Caco-2 (cell line): ENCODE measurements around the gene HMCN1. TPM values are rescaled to one million over a fixed set of nuclear protein-coding genes. Genes with fewer than 3 reads are reported as not detected.

Source experiments
- BruUV-seq: library from RNA; stranded (reverse); fragments of 400-500 nt; replicated peaks from 2 replicates; lab custom pipeline; 2021; lab: Mats Ljungman, UMichigan
- CTCF ChIA-PET: fragments of 300-600 bp; sonication (Branson Sonifier 250); formaldehyde crosslinking; loops from one replicate; lab custom pipeline; 2022; ENCODE audit warnings: antibody characterized with exemption; lab: Charles Lee
- POLR2A ChIA-PET: fragments of 300-600 bp; sonication (Branson Sonifier 250); formaldehyde crosslinking; loops from one replicate; lab custom pipeline; 2022; ENCODE audit warnings: antibody characterized with exemption; lab: Charles Lee
- DNase-seq, 2 experiments: peaks; one replicate each; pipeline versions ENCODE4 v3.0.0 to v3.0.0-alpha.2; 2020 to 2022
- H3K27me3 ChIP-seq: replicated peaks from 2 replicates; pipeline ENCODE4 v1.6.0; 2011; ENCODE audit warnings: low read length; ENCODE audit not compliant: control insufficient read depth, insufficient read depth
- H3K36me3 ChIP-seq: 2 replicates; pipeline ENCODE4 v1.5.1; 2011; ENCODE audit warnings: low read length; ENCODE audit not compliant: control insufficient read depth, insufficient read depth
- H3K4me1 ChIP-seq: fragments of 250-450 bp; sonication (Bioruptor Pico); 2 replicates; pipeline ENCODE4 v1.5.1; 2020; ENCODE audit warnings: mild to moderate bottlenecking
- H3K4me3 ChIP-seq: 2 replicates; pipeline ENCODE4 v1.5.1; 2011; ENCODE audit warnings: low read depth, mild to moderate bottlenecking, control low read depth, low read length
- H3K9me3 ChIP-seq: fragments of 250-450 bp; sonication (Bioruptor Pico); 2 replicates; pipeline ENCODE4 v1.5.1; 2020; ENCODE audit warnings: mild to moderate bottlenecking, moderate library complexity
- H3K27ac Mint-ChIP-seq: one replicate; pipeline ENCODE4 v1.8.0; 2022; ENCODE audit warnings: mixed read lengths; ENCODE audit not compliant: unreplicated experiment
- H3K27me3 Mint-ChIP-seq: one replicate; pipeline ENCODE4 v1.8.0; 2022; ENCODE audit warnings: mixed read lengths; ENCODE audit not compliant: insufficient read depth, unreplicated experiment
- H3K36me3 Mint-ChIP-seq: one replicate; pipeline ENCODE4 v1.8.0; 2022; ENCODE audit warnings: mild to moderate bottlenecking, mixed read lengths; ENCODE audit not compliant: insufficient read depth, unreplicated experiment
- H3K4me1 Mint-ChIP-seq: one replicate; pipeline ENCODE4 v1.8.0; 2022; ENCODE audit warnings: low read depth, mixed read lengths; ENCODE audit not compliant: unreplicated experiment
- H3K4me3 Mint-ChIP-seq: one replicate; pipeline ENCODE4 v1.8.0; 2022; ENCODE audit warnings: mild to moderate bottlenecking, moderate library complexity, mixed read lengths; ENCODE audit not compliant: unreplicated experiment
- H3K9me3 Mint-ChIP-seq: one replicate; pipeline ENCODE4 v1.8.0; 2022; ENCODE audit warnings: mixed read lengths; ENCODE audit not compliant: unreplicated experiment
- CTCF ChIP-seq, 2 experiments: fragments of 200-600 bp in 1 of 2; IDR thresholded peaks; 1 replicate in 1 of 2; 2 replicates in 1 of 2; pipeline versions ENCODE4 v1.5.1 to v1.8.0; 2011 to 2022; ENCODE audit warnings: antibody characterized with exemption in 1 of 2, control low read depth in 1 of 2, inconsistent platforms in 1 of 2, low read depth in 1 of 2, low read length in 1 of 2, mild to moderate bottlenecking in 1 of 2, moderate library complexity in 1 of 2; ENCODE audit not compliant: insufficient read depth in 1 of 2, severe bottlenecking in 1 of 2, unreplicated experiment in 1 of 2
- intact Hi-C: fragments of 100-400 bp; cut with micrococcal nuclease; formaldehyde crosslinking; loops from one replicate; pipeline ENCODE4 v1.10.0; 2022; ENCODE audit not compliant: unreplicated experiment
- total RNA-seq: library from RNA; stranded (reverse); gene quantifications from 2 replicates; pipeline ENCODE4 v1.2.3, GENCODE V29; 2022

Gene HMCN1
- total RNA-seq, 1 experiment from 2014 or later: 0.02 TPM

GRCh38 chr1:186234976-186235686 lies 500.9 kb downstream of the HMCN1 start:
- H3K9me3 Mint-ChIP-seq: no peaks in the 10 kb centered on the region
- no peak for TF ChIP-seq CTCF (IDR thresholded peaks at IDR 0.05; ENCODE audit: insufficient read depth in 1 of 2, low read depth in 1 of 2, low read length in 1 of 2, severe bottlenecking in 1 of 2, unreplicated experiment in 1 of 2)
- ChIA-PET POLR2A (no interaction called here), CTCF (no interaction called here)
- no peaks in the 10 kb centered on the region for H3K36me3 Mint-ChIP-seq
- H3K27ac Mint-ChIP-seq: no peak overlapping the region
- intact Hi-C loops: no loop called here
- no peak for DNase-seq
- BruUV-seq: no TSS peak
- Histone ChIP-seq H3K4me3 (no peak overlapping the region), H3K4me1 (no peaks in the 10 kb centered on the region), H3K36me3 (no peaks in the 10 kb centered on the region), H3K9me3 (no peaks in the 10 kb centered on the region), H3K27me3 (no peaks in the 10 kb centered on the region)
- no peaks in the 10 kb centered on the region for H3K4me1 Mint-ChIP-seq
- no peak overlapping the region for H3K4me3 Mint-ChIP-seq
- H3K27me3 Mint-ChIP-seq: no peaks in the 10 kb centered on the region

- H3K27me3 ChIP-seq: no peaks in the 10 kb centered on the region
- intact Hi-C loops: no loop called here
Observed at GRCh38 chr1:186235696-186236095, 501.5 kb downstream of the HMCN1 start.

GRCh38 chr1:186236921-186237320 lies 502.7 kb downstream of the HMCN1 start:
- Histone ChIP-seq H3K36me3 (no peaks in the 10 kb centered on the region), H3K27me3 (no peaks in the 10 kb centered on the region), H3K4me1 (no peaks in the 10 kb centered on the region), H3K4me3 (no peak overlapping the region), H3K9me3 (no peaks in the 10 kb centered on the region)
- no peak for TF ChIP-seq CTCF (IDR thresholded peaks at IDR 0.05; ENCODE audit: insufficient read depth in 1 of 2, low read depth in 1 of 2, low read length in 1 of 2, severe bottlenecking in 1 of 2, unreplicated experiment in 1 of 2)
- BruUV-seq: no TSS peak
- Mint-ChIP-seq H3K9me3 (no peaks in the 10 kb centered on the region), H3K27ac (no peak overlapping the region), H3K36me3 (no peaks in the 10 kb centered on the region), H3K27me3 (no peaks in the 10 kb centered on the region), H3K4me3 (no peak overlapping the region), H3K4me1 (no peaks in the 10 kb centered on the region)
- no peak for DNase-seq
- ChIA-PET POLR2A (no interaction called here), CTCF (no interaction called here)
- intact Hi-C loops: no loop called here

More at GRCh38 chr1:186235696-186236095, 501.5 kb downstream of the HMCN1 start:
- no peak overlapping the region for H3K4me3 Mint-ChIP-seq
- H3K36me3 Mint-ChIP-seq: no peaks in the 10 kb centered on the region
- no peak for TF ChIP-seq CTCF (IDR thresholded peaks at IDR 0.05; ENCODE audit: insufficient read depth in 1 of 2, low read depth in 1 of 2, low read length in 1 of 2, severe bottlenecking in 1 of 2, unreplicated experiment in 1 of 2)
- no peaks in the 10 kb centered on the region for H3K4me1 ChIP-seq
- no peak overlapping the region for H3K27ac Mint-ChIP-seq
- H3K36me3 ChIP-seq: no peaks in the 10 kb centered on the region
- H3K9me3 ChIP-seq: no peaks in the 10 kb centered on the region
- BruUV-seq: no TSS peak
- CTCF ChIA-PET: no interaction called here
- H3K27me3 Mint-ChIP-seq: no peaks in the 10 kb centered on the region
- DNase-seq: no peak
- no peaks in the 10 kb centered on the region for H3K9me3 Mint-ChIP-seq
- POLR2A ChIA-PET: no interaction called here
- no peak overlapping the region for H3K4me3 ChIP-seq
- H3K4me1 Mint-ChIP-seq: no peaks in the 10 kb centered on the region
